WTC11 (cell line): Measurements from ENCODE around the gene VSX2. TPM values are rescaled to one million over a fixed set of nuclear protein-coding genes. Genes with fewer than 3 reads are reported as not detected.

Experiments used
- ATAC-seq: fragments of 200-7000 bp; cut with Tn5 transposase; 2 replicates; pipeline ENCODE4 v1.10.0; 2021; ENCODE audit warnings: mild to moderate bottlenecking, moderate library complexity
- CTCF ChIA-PET: fragments of 300-600 bp; sonication (Branson Sonifier 250); formaldehyde crosslinking; loops from one replicate; lab custom pipeline; 2021; ENCODE audit warnings: antibody characterized with exemption; lab: Charles Lee
- POLR2A ChIA-PET: fragments of 350-600 bp; sonication (Branson Sonifier 250); formaldehyde crosslinking; loops from one replicate; lab custom pipeline; 2021; ENCODE audit warnings: antibody characterized with exemption; lab: Charles Lee
- DNase-seq: peaks from one replicate; pipeline ENCODE4 v3.0.0; 2021; ENCODE audit warnings: low spot score
- H3K27ac Mint-ChIP-seq: 2 replicates; pipeline ENCODE4 v1.8.0; 2021; ENCODE audit warnings: mixed read lengths
- H3K27me3 Mint-ChIP-seq: 2 replicates; pipeline ENCODE4 v1.8.0; 2021; ENCODE audit warnings: low read depth, mild to moderate bottlenecking, moderate library complexity, mixed read lengths
- H3K36me3 Mint-ChIP-seq: 2 replicates; pipeline ENCODE4 v1.8.0; 2021; ENCODE audit warnings: mixed read lengths
- H3K4me1 Mint-ChIP-seq: 2 replicates; pipeline ENCODE4 v1.8.0; 2022; ENCODE audit warnings: mixed read lengths
- H3K4me3 Mint-ChIP-seq: 2 replicates; pipeline ENCODE4 v1.8.0; 2021; ENCODE audit warnings: mild to moderate bottlenecking, moderate library complexity, mixed read lengths
- H3K9me3 Mint-ChIP-seq: 2 replicates; pipeline ENCODE4 v1.8.0; 2021; ENCODE audit warnings: mixed read lengths
- ATF1 ChIP-seq: sonication (generic); formaldehyde crosslinking; IDR thresholded peaks from 2 replicates; pipeline ENCODE4 v1.8.1; 2023; ENCODE audit warnings: mild to moderate bottlenecking, moderate library complexity, missing genetic modification reagents
- ELF4 ChIP-seq: sonication (generic); formaldehyde crosslinking; IDR thresholded peaks from 2 replicates; pipeline ENCODE4 v1.8.1; 2022; ENCODE audit warnings: low read depth, mild to moderate bottlenecking, moderate library complexity, missing genetic modification reagents
- FOXP1 ChIP-seq: sonication (generic); formaldehyde crosslinking; IDR thresholded peaks from 2 replicates; pipeline ENCODE4 v1.8.0; 2022; ENCODE audit warnings: missing genetic modification reagents, mild to moderate bottlenecking, moderate library complexity, borderline replicate concordance
- GRHL2 ChIP-seq: fragments of 250-450 bp; sonication (Bioruptor Pico); IDR thresholded peaks from 2 replicates; pipeline ENCODE4 v1.8.0; 2022; ENCODE audit warnings: mild to moderate bottlenecking, moderate library complexity; ENCODE audit not compliant: insufficient replicate concordance, severe bottlenecking
- HMGA2 ChIP-seq: fragments of 250-450 bp; sonication (Bioruptor Pico); IDR thresholded peaks from 2 replicates; pipeline ENCODE4 v1.4.0; 2021; ENCODE audit warnings: mild to moderate bottlenecking, moderate library complexity
- JAZF1 ChIP-seq: fragments of 250-450 bp; sonication (Bioruptor Pico); IDR thresholded peaks from 2 replicates; pipeline ENCODE4 v1.9.0; 2021; ENCODE audit warnings: moderate library complexity, mild to moderate bottlenecking, inconsistent platforms
- JUN ChIP-seq: sonication (generic); formaldehyde crosslinking; IDR thresholded peaks from 2 replicates; pipeline ENCODE4 v1.8.0; 2023; ENCODE audit warnings: mild to moderate bottlenecking, missing genetic modification reagents
- KAT7 ChIP-seq: sonication (generic); formaldehyde crosslinking; IDR thresholded peaks from 2 replicates; pipeline ENCODE4 v1.8.1; 2023; ENCODE audit warnings: missing genetic modification reagents, mild to moderate bottlenecking, borderline replicate concordance
- NR1H2 ChIP-seq: sonication (generic); formaldehyde crosslinking; IDR thresholded peaks from 2 replicates; pipeline ENCODE4 v1.9.0; 2021; ENCODE audit warnings: mild to moderate bottlenecking, moderate library complexity, missing genetic modification reagents
- NR2C2 ChIP-seq: sonication (generic); formaldehyde crosslinking; IDR thresholded peaks from 2 replicates; pipeline ENCODE4 v1.8.0; 2022; ENCODE audit warnings: mild to moderate bottlenecking, missing genetic modification reagents
- PRRX2 ChIP-seq: fragments of 250-450 bp; sonication (Bioruptor Pico); IDR thresholded peaks from 2 replicates; pipeline ENCODE4 v1.8.0; 2021; ENCODE audit warnings: mild to moderate bottlenecking
- RELA ChIP-seq: sonication (generic); formaldehyde crosslinking; IDR thresholded peaks from 2 replicates; pipeline ENCODE4 v1.8.1; 2022; ENCODE audit warnings: missing genetic modification reagents, mild to moderate bottlenecking, borderline replicate concordance
- SOX15 ChIP-seq: fragments of 250-450 bp; sonication (Bioruptor Pico); IDR thresholded peaks from 2 replicates; pipeline ENCODE4 v1.9.0; 2021; ENCODE audit warnings: mild to moderate bottlenecking
- TEAD1 ChIP-seq: sonication (generic); formaldehyde crosslinking; IDR thresholded peaks from 2 replicates; pipeline ENCODE4 v1.8.0; 2022; ENCODE audit warnings: mild to moderate bottlenecking, missing genetic modification reagents
- TP53 ChIP-seq: sonication (generic); formaldehyde crosslinking; IDR thresholded peaks from 2 replicates; pipeline ENCODE4 v1.8.1; 2023; ENCODE audit warnings: mild to moderate bottlenecking, missing genetic modification reagents
- ZNF121 ChIP-seq: sonication (generic); formaldehyde crosslinking; IDR thresholded peaks from 2 replicates; pipeline ENCODE4 v1.8.0; 2023; ENCODE audit warnings: missing genetic modification reagents
- ZNF219 ChIP-seq: sonication (generic); formaldehyde crosslinking; IDR thresholded peaks from 2 replicates; pipeline ENCODE4 v1.8.0; 2023; ENCODE audit warnings: missing genetic modification reagents, mild to moderate bottlenecking, borderline replicate concordance
- ZNF425 ChIP-seq: fragments of 250-450 bp; sonication (Bioruptor Pico); conservative IDR thresholded peaks from 2 replicates; pipeline ENCODE4 v1.9.0; 2021; ENCODE audit warnings: mild to moderate bottlenecking
- total RNA-seq: library from RNA; stranded (reverse); gene quantifications from 3 replicates; pipeline ENCODE4 v1.2.3, GENCODE V29; 2021
- TF ChIP-seq, protein P1 (sequence below): sonication (generic); formaldehyde crosslinking; IDR thresholded peaks from 2 replicates; pipeline ENCODE4 v1.8.1; 2022; ENCODE audit warnings: low read depth, mild to moderate bottlenecking, moderate library complexity, missing genetic modification reagents, borderline replicate concordance
- TF ChIP-seq, protein P2 (sequence below): sonication (generic); formaldehyde crosslinking; IDR thresholded peaks from 2 replicates; pipeline ENCODE4 v1.8.1; 2023; ENCODE audit warnings: mild to moderate bottlenecking, missing genetic modification reagents
- TF ChIP-seq, protein P3 (sequence below): sonication (generic); formaldehyde crosslinking; IDR thresholded peaks from 2 replicates; pipeline ENCODE4 v1.8.0; 2022; ENCODE audit warnings: missing genetic modification reagents
- TF ChIP-seq, protein P4 (sequence below): sonication (generic); formaldehyde crosslinking; IDR thresholded peaks from 2 replicates; pipeline ENCODE4 v1.8.0; 2023; ENCODE audit warnings: missing genetic modification reagents

VSX2 gene
- total RNA-seq, 1 experiment from 2014 or later = not detected

GRCh38 chr14:74299061-74299545 lies 59.9 kb downstream of the VSX2 start:
- ATAC-seq = no peak
- CTCF ChIA-PET = interaction anchor here (0.6 to 5.7 kb wide), 3 partner anchors 42 to 680 kb away, joined by 4 to 33 read pairs (median 5); no protein-coding TSS in a partner anchor
- POLR2A ChIA-PET = interaction anchor here (0.8 to 0.9 kb wide), 2 partner anchors 53 to 194 kb away, joined by 3 read pairs; partner anchors contain the start of genes ISCA2 and NPC2

GRCh38 chr14:74301594-74302151 lies 62.4 kb downstream of the VSX2 start:
- Mint-ChIP-seq H3K27ac (peak overlapping the region; percentile 98), H3K4me3 (peak overlapping the region; percentile 96)
- CTCF ChIA-PET = interaction anchor here (0.8 to 1.9 kb wide), 12 partner anchors 10 to 309 kb away, joined by 3 to 14 read pairs (median 4); partner anchors contain the start of genes ISCA2, NPC2 and VRTN

More at GRCh38 chr14:74299061-74299545, 59.9 kb downstream of the VSX2 start:
- Mint-ChIP-seq H3K4me3 (no peak overlapping the region), H3K4me1 (peaks cover 11% of the 10 kb centered on the region), H3K27me3 (no peaks in the 10 kb centered on the region), H3K27ac (peak overlapping the region; percentile 81; the same call in 1 of the 2 replicates), H3K36me3 (peaks cover 26% of the 10 kb centered on the region), H3K9me3 (no peaks in the 10 kb centered on the region)
- DNase-seq = no peak
- TF ChIP-seq KAT7 (CRISPR knock-in tag) (no peak), JAZF1 (CRISPR knock-in tag) (no peak), NR2C2 (CRISPR knock-in tag) (no peak), ZNF219 (CRISPR knock-in tag) (no peak), TEAD1 (CRISPR knock-in tag) (no peak), GRHL2 (CRISPR knock-in tag) (no peak), JUN (CRISPR knock-in tag) (no peak), ZNF425 (CRISPR knock-in tag) (no peak), ELF4 (CRISPR knock-in tag) (no peak)
- TF ChIP-seq, protein P1, sequence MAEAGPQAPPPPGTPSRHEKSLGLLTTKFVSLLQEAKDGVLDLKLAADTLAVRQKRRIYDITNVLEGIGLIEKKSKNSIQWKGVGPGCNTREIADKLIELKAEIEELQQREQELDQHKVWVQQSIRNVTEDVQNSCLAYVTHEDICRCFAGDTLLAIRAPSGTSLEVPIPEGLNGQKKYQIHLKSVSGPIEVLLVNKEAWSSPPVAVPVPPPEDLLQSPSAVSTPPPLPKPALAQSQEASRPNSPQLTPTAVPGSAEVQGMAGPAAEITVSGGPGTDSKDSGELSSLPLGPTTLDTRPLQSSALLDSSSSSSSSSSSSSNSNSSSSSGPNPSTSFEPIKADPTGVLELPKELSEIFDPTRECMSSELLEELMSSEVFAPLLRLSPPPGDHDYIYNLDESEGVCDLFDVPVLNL (CRISPR knock-in tag) = no peak
- TF ChIP-seq, protein P2, sequence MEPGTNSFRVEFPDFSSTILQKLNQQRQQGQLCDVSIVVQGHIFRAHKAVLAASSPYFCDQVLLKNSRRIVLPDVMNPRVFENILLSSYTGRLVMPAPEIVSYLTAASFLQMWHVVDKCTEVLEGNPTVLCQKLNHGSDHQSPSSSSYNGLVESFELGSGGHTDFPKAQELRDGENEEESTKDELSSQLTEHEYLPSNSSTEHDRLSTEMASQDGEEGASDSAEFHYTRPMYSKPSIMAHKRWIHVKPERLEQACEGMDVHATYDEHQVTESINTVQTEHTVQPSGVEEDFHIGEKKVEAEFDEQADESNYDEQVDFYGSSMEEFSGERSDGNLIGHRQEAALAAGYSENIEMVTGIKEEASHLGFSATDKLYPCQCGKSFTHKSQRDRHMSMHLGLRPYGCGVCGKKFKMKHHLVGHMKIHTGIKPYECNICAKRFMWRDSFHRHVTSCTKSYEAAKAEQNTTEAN = no peak

More at GRCh38 chr14:74301594-74302151, 62.4 kb downstream of the VSX2 start:
- TF ChIP-seq, protein P1 (CRISPR knock-in tag) = no peak
- TF ChIP-seq TP53 (CRISPR knock-in tag) (no peak), ZNF121 (no peak), FOXP1 (CRISPR knock-in tag) (no peak), PRRX2 (CRISPR knock-in tag) (no peak), SOX15 (CRISPR knock-in tag) (no peak), RELA (CRISPR knock-in tag) (no peak), ATF1 (CRISPR knock-in tag) (no peak), NR1H2 (CRISPR knock-in tag) (no peak), HMGA2 (CRISPR knock-in tag) (no peak)
- TF ChIP-seq, protein P3, sequence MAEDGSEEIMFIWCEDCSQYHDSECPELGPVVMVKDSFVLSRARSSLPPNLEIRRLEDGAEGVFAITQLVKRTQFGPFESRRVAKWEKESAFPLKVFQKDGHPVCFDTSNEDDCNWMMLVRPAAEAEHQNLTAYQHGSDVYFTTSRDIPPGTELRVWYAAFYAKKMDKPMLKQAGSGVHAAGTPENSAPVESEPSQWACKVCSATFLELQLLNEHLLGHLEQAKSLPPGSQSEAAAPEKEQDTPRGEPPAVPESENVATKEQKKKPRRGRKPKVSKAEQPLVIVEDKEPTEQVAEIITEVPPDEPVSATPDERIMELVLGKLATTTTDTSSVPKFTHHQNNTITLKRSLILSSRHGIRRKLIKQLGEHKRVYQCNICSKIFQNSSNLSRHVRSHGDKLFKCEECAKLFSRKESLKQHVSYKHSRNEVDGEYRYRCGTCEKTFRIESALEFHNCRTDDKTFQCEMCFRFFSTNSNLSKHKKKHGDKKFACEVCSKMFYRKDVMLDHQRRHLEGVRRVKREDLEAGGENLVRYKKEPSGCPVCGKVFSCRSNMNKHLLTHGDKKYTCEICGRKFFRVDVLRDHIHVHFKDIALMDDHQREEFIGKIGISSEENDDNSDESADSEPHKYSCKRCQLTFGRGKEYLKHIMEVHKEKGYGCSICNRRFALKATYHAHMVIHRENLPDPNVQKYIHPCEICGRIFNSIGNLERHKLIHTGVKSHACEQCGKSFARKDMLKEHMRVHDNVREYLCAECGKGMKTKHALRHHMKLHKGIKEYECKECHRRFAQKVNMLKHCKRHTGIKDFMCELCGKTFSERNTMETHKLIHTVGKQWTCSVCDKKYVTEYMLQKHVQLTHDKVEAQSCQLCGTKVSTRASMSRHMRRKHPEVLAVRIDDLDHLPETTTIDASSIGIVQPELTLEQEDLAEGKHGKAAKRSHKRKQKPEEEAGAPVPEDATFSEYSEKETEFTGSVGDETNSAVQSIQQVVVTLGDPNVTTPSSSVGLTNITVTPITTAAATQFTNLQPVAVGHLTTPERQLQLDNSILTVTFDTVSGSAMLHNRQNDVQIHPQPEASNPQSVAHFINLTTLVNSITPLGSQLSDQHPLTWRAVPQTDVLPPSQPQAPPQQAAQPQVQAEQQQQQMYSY = no peak
- TF ChIP-seq, protein P4, sequence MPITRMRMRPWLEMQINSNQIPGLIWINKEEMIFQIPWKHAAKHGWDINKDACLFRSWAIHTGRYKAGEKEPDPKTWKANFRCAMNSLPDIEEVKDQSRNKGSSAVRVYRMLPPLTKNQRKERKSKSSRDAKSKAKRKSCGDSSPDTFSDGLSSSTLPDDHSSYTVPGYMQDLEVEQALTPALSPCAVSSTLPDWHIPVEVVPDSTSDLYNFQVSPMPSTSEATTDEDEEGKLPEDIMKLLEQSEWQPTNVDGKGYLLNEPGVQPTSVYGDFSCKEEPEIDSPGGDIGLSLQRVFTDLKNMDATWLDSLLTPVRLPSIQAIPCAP = no peak
- Mint-ChIP-seq H3K4me1 (peaks cover 7% of the 10 kb centered on the region), H3K9me3 (no peaks in the 10 kb centered on the region), H3K27me3 (no peaks in the 10 kb centered on the region), H3K36me3 (peaks cover 26% of the 10 kb centered on the region)
- DNase-seq = no peak
- ATAC-seq = no peak
- POLR2A ChIA-PET = interaction anchor here (1.0 to 1.6 kb wide), 3 partner anchors 25 to 192 kb away, joined by 3 to 11 read pairs (median 7); partner anchors contain the start of genes ISCA2, NPC2 and VRTN
